HG03025 (cell line): Measurements from ENCODE around the gene NR3C1.

Experiments used
- ATAC-seq: cut with Tn5 transposase; IDR thresholded peaks from one replicate; pipeline ENCODE4 v1.9.1; 2021; ENCODE audit warnings: mild to moderate bottlenecking, moderate library complexity; ENCODE audit not compliant: unreplicated experiment, low FRiP score

NR3C1 gene

GRCh38 chr5:143400541-143401226 is 2.8 kb downstream of the NR3C1 start:
- no peak for ATAC-seq

GRCh38 chr5:143399616-143400540 is 3.6 kb downstream of the NR3C1 start:
- ATAC-seq, result no peak

DNA sequence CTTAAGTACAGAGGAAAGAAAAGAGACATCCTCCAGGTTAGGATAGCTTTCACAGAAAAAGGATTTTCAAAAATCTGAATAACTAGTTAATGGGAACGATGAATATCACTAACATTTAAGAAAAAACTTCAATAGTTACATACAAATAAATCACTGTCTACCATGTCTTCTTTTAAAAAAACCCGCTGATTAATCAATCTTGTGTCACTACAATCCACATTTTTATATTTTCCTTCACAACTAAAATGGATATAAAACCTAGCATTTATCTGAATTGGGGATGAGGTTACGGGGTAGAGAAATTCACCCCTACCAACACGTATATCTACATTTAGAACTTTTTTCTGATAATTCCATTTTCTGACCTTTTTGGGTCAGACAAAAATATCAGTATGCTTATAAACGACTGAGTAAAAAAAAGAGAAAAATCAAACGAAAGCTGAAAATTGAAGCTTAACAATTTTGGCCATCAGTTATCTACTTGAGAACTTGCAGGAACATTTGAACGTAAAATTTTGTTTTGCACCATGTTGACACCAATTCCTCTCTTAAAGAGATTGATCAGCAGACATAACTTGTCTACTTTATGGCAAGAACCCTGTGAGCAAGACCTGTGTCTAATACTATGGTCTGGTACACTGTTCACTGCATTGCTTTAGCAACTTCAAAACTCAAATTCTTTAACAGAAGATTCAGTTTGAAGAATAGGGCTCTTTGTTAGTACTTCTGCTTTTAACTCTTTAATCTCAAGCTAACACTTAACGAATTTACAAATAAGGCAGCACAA is 4.8 kb downstream of the NR3C1 start:
- no peak for ATAC-seq

DNA sequence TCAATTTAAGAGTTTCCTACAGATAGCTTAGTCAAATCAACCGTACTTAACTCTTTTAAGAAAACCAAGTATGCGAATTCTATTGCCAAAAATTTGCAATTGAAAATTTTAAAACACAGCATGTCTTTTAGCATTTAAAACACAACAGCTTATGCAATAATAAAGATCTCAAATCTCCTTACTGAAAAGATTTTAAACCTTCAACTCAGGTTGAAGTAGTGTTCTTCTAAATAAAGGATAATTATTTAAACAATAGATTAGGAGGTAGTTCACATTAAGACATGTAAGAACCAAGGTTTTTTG is 5.5 kb downstream of the NR3C1 start:
- ATAC-seq, result no peak

GRCh38 chr5:143397302-143398052 is 6.0 kb downstream of the NR3C1 start:
- ATAC-seq, result no peak

- no peak for ATAC-seq
These were observed 7.0 kb downstream of the NR3C1 start for GRCh38 chr5:143396353-143396940.

DNA sequence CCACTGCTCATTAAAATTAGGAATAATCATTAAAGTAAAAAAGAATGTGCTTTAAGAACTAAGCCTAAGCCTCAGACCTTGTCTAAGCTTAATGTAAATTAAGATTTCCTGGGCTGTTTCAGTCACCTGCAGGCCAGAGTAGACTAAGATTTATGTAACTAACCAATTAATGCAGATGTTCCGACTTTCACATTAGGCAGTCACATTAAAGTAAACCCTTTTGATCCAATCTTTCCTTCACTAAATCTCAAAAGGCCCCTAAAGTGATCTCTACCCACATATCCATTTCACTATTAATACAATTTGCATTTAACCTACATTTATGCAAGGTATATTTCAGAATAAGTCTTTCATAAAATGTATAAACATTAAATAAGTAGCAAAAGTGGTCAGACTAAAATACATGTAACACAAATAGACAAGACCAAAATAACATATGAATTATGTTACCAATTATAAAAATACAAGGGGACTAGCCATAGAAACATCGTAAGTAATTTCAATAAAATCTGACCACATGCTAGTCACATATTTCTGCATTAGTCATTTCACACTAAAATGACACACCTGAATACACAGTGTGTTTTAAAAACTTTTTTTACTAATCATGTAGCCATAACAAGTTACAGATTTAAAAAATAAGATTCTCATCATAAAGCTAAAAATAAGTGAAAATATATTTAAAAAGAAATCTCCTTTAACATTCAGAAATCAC is 7.7 kb downstream of the NR3C1 start:
- ATAC-seq, result no peak

- no peak for ATAC-seq
These were observed 10.0 kb downstream of the NR3C1 start for GRCh38 chr5:143393524-143393923.

DNA sequence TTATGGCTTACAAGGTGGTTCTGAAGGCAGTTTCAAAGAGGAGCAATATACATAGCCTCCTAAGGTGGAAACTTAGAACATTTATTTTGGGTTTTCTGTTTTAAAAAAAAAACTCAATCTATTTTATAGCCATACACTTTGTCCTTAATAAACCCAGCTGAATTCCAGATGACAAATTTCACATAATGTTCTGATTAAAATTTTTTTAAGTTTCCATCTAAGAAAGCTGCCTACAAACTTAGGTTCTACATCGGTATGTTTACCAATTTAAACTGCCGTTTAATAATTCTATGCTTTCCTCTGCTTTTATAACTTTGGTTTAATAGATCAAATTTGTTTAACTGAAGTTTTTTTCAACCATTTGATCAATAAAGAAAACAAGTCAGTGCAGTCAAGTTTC is 12.5 kb downstream of the NR3C1 start:
- no peak for ATAC-seq

DNA sequence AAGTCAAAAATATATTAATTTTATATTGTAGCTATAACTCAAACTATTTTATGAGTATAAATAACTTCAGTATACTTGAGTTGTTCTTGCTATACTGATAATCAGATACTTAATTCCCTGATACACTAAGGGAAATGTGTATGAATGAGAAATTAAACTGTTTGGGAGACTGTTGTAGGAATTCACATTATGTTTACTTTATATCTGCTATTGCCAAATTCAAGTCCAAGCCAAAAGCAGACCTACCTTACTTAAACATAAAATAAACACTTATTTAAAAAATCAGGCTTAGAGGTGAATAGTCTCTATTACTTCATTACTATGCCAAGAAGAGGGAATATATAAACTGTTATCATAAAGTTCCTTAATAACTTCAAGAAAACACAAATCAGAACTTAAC is 13.2 kb downstream of the NR3C1 start:
- ATAC-seq, result no peak

DNA sequence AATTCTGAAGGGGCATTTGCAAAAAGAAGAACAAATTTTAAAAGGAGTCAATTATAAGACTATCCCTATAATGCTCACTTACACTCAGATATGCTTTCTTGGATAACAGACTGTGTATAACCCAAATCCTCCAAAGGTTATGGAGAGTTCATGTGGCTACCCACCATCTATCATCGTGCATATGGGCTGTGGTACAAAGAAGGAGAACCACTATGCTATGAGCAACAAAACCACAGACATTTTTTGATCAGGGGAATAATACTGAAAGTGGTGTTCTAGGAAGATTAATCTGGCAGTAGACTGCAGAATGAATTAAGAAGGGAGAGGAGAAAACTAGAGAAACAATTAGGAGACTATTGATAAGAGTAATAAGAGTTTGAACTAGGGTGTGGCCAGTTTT is 16.8 kb downstream of the NR3C1 start:
- ATAC-seq, result no peak

GRCh38 chr5:143384865-143385657 is 18.4 kb downstream of the NR3C1 start:
- no peak for ATAC-seq

- no peak for ATAC-seq
These were observed 19.5 kb downstream of the NR3C1 start for GRCh38 chr5:143383988-143384387.

DNA sequence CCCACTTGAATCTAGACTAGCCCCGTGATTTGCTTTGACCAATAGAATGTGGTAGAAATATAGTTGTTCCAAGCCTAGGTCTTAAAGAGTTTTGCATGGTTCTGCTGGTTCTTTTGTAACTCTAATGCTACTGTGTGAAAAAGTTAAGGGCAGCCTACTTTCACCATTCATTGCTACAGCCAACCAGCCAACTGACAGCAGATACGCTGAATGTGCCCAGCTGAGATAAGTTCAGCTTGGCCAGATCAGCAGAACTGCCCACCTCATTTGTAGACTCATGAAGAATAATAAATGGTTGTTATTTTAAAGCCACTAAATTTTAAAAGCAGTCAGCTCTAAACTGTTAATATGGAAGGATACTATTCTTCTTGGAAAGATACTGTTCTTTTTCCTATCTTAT is 23.9 kb downstream of the NR3C1 start:
- no peak for ATAC-seq

DNA sequence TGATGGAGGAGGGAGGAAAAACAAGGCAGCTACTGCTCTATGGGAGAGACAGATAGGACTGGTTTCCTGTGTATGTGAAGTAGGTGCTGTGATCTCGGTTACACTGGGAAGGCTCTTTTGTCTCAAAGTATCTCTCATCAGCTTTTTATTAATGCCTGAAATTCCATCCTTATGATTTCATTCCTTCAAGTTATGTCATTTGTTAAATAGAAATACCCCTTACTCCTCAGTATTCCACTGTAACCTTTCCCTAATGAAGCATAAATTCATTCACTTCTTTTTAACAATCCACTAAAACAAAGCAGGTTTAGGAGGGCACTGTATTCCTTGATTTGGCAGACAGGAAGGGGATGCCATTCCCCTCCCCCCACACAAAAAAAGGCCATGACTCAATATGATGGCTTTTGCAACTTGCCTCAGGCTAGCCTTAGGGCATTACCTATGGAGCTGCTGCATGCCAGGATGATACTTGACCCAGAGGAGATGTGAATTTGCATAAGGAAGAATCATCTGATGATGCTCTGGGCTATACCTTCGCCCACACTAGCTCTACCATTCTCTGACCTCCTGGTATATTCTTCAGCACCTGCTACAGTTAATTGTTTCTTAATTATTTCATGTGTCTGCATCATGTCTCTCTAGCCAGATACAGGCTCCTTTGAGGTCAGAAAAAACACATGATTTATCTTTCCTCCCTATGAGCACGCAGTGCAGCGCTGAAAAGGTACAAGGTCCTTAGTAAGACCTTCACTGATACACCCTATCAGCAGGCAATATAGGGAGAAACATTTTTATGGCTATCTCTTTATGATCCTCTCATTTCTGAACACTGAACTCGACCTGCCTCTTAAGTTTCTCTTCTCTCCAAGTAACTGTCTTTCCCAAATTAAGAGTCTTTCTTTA is 26.3 kb downstream of the NR3C1 start:
- no peak for ATAC-seq

- no peak for ATAC-seq
These were observed 27.2 kb downstream of the NR3C1 start for GRCh38 chr5:143376195-143376779.

DNA sequence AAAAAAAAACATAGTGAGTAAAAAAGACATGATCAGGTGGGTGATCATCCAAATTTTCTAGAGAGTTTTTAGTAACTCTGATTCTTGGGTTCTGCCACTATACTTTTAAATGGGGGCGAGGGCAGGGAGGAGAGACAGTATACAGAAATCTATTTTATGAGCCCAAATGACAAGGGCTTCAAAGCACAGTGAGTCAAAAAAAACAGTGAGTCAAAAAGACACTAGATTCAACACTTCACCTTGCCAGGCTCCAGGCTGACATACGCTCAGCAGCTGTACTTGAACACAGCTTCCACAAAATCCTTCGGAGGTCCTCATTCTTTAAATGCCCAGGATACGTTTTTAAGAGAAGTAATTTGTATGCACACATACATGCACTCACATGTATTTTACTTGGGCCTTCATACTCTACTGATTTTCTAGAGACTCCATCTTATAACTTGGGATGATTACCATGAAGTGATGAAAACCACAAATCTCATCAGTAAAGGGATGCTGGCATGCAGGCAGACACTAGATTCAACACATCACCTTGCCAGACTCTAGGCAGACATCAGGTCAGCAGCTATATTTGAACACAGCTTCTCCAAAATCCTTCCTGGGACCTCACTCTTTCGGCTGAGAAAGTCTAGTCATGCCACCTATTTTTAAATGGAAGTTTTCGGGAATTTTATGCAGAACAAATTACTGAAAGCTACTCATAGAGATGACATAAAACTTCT is 28.8 kb downstream of the NR3C1 start:
- ATAC-seq, result no peak
